ENCODE results near the gene PLEKHG4B.

PLEKHG4B gene

GRCh38 chr5:155651-156410 is 63.9 kb downstream of the PLEKHG4B start:
- no peak overlapping the region for H3K4me3 ChIP-seq (ENCODE audit: low read length)
- H3K4me1 ChIP-seq (ENCODE audit: control insufficient read depth, low read depth, low read length), result no peaks in the 10 kb centered on the region
- H3K27ac ChIP-seq (ENCODE audit: low read length), result no peak overlapping the region
- H3K27me3 ChIP-seq (ENCODE audit: control insufficient read depth, insufficient read depth, low read length), result no peaks in the 10 kb centered on the region
- H3K9me3 ChIP-seq (ENCODE audit: control insufficient read depth, low read depth, low read length), result no peaks in the 10 kb centered on the region
- no peak overlapping the region for H3K9ac ChIP-seq (ENCODE audit: low read length)
- peaks cover 54% of the 10 kb centered on the region for H3K36me3 ChIP-seq (ENCODE audit: control insufficient read depth, low read depth, low read length)

DNA sequence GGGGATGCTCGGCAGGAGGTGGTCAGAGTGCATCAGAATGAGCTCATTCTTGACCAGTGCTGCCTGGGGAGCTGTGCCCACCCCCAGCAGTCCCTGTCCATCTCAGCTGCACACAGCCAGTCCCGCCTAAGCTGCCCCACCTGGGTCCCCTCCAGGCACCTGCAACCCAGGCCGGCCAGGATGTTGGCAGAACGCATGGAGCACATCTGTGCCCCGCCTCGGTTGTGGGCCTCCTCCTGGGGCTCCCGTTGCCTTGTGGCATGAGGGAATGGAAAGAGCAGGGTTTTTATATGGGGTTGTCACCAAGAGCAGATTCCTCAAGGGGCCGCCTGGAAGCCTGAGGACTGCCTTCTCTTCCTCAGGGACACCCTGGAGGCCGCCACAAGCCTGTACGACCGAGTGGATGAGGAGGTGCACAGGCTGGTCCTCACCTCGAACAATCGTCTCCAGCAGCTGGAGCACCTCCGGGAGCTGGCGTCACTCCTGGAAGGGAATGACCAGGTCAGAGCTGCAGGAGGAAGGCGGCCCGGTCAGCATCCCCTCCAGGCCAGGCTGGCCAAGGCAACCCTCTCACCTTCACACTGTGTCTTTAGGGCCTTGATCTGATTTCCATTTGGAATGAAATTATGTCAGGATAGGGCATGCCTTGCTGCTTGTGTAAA is 64.6 kb downstream of the PLEKHG4B start:
- no peak overlapping the region for H3K4me3 ChIP-seq (ENCODE audit: low read length)
- no peak overlapping the region for H3K27ac ChIP-seq (ENCODE audit: low read length)
- H3K27me3 ChIP-seq (ENCODE audit: control insufficient read depth, insufficient read depth, low read length), result no peaks in the 10 kb centered on the region
- peaks cover 59% of the 10 kb centered on the region for H3K36me3 ChIP-seq (ENCODE audit: control insufficient read depth, low read depth, low read length)
- H3K4me1 ChIP-seq (ENCODE audit: control insufficient read depth, low read depth, low read length), result no peaks in the 10 kb centered on the region
- no peaks in the 10 kb centered on the region for H3K9me3 ChIP-seq (ENCODE audit: control insufficient read depth, low read depth, low read length)
- no peak overlapping the region for H3K9ac ChIP-seq (ENCODE audit: low read length)

GRCh38 chr5:157126-157715 is 65.3 kb downstream of the PLEKHG4B start:
- Histone ChIP-seq H3K36me3 (ENCODE audit: control insufficient read depth, low read depth, low read length) (peaks cover 59% of the 10 kb centered on the region), H3K27me3 (ENCODE audit: control insufficient read depth, insufficient read depth, low read length) (no peaks in the 10 kb centered on the region), H3K4me3 (ENCODE audit: low read length) (no peak overlapping the region), H3K9ac (ENCODE audit: low read length) (no peak overlapping the region), H3K4me1 (ENCODE audit: control insufficient read depth, low read depth, low read length) (no peaks in the 10 kb centered on the region), H3K9me3 (ENCODE audit: control insufficient read depth, low read depth, low read length) (no peaks in the 10 kb centered on the region), H3K27ac (ENCODE audit: low read length) (no peak overlapping the region)

DNA sequence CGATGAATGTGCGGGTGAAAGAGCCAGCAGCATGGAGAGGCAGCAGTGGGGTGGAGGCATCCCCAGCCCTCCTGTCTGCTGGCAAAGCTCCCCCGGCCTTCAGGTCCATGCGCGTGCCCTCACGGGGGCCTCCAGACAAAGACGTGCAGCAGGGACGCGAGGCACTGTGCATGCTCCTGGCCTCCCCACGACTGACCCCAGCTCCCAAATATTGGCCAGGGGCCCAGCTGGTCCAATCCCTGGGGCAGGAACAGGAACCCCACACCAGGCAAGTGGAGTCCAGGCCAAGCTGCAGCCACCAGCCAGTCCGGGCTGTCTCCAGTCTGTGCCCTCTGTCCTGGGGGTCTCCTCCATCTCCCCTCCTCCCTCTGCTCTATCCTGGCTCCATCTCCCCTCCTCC is 65.8 kb downstream of the PLEKHG4B start:
- Histone ChIP-seq H3K27ac (ENCODE audit: low read length) (no peak overlapping the region), H3K4me1 (ENCODE audit: control insufficient read depth, low read depth, low read length) (no peaks in the 10 kb centered on the region), H3K27me3 (ENCODE audit: control insufficient read depth, insufficient read depth, low read length) (no peaks in the 10 kb centered on the region), H3K9ac (ENCODE audit: low read length) (no peak overlapping the region), H3K4me3 (ENCODE audit: low read length) (no peak overlapping the region), H3K36me3 (ENCODE audit: control insufficient read depth, low read depth, low read length) (peaks cover 55% of the 10 kb centered on the region), H3K9me3 (ENCODE audit: control insufficient read depth, low read depth, low read length) (no peaks in the 10 kb centered on the region)

- no peaks in the 10 kb centered on the region for H3K9me3 ChIP-seq (ENCODE audit: control insufficient read depth, low read depth, low read length)
- H3K9ac ChIP-seq (ENCODE audit: low read length), result no peak overlapping the region
- H3K27ac ChIP-seq (ENCODE audit: low read length), result no peak overlapping the region
- H3K27me3 ChIP-seq (ENCODE audit: control insufficient read depth, insufficient read depth, low read length), result no peaks in the 10 kb centered on the region
- H3K4me3 ChIP-seq (ENCODE audit: low read length), result no peak overlapping the region
- peaks cover 50% of the 10 kb centered on the region for H3K36me3 ChIP-seq (ENCODE audit: control insufficient read depth, low read depth, low read length)
- no peaks in the 10 kb centered on the region for H3K4me1 ChIP-seq (ENCODE audit: control insufficient read depth, low read depth, low read length)
Measured at GRCh38 chr5:158807-159447, 67.0 kb downstream of the PLEKHG4B start.

GRCh38 chr5:159448-160172 is 67.6 kb downstream of the PLEKHG4B start:
- peaks cover 48% of the 10 kb centered on the region for H3K36me3 ChIP-seq (ENCODE audit: control insufficient read depth, low read depth, low read length)
- no peak overlapping the region for H3K27ac ChIP-seq (ENCODE audit: low read length)
- no peaks in the 10 kb centered on the region for H3K27me3 ChIP-seq (ENCODE audit: control insufficient read depth, insufficient read depth, low read length)
- H3K9me3 ChIP-seq (ENCODE audit: control insufficient read depth, low read depth, low read length), result no peaks in the 10 kb centered on the region
- no peaks in the 10 kb centered on the region for H3K4me1 ChIP-seq (ENCODE audit: control insufficient read depth, low read depth, low read length)
- H3K4me3 ChIP-seq (ENCODE audit: low read length), result no peak overlapping the region
- H3K9ac ChIP-seq (ENCODE audit: low read length), result no peak overlapping the region

GRCh38 chr5:160173-160510 is 68.2 kb downstream of the PLEKHG4B start:
- Histone ChIP-seq H3K9me3 (ENCODE audit: control insufficient read depth, low read depth, low read length) (no peaks in the 10 kb centered on the region), H3K36me3 (ENCODE audit: control insufficient read depth, low read depth, low read length) (peaks cover 43% of the 10 kb centered on the region), H3K27me3 (ENCODE audit: control insufficient read depth, insufficient read depth, low read length) (no peaks in the 10 kb centered on the region), H3K9ac (ENCODE audit: low read length) (no peak overlapping the region), H3K4me1 (ENCODE audit: control insufficient read depth, low read depth, low read length) (no peaks in the 10 kb centered on the region), H3K4me3 (ENCODE audit: low read length) (no peak overlapping the region), H3K27ac (ENCODE audit: low read length) (no peak overlapping the region)

- H3K4me1 ChIP-seq (ENCODE audit: control insufficient read depth, low read depth, low read length), result no peaks in the 10 kb centered on the region
- H3K4me3 ChIP-seq (ENCODE audit: low read length), result no peak overlapping the region
- H3K27me3 ChIP-seq (ENCODE audit: control insufficient read depth, insufficient read depth, low read length), result no peaks in the 10 kb centered on the region
- H3K27ac ChIP-seq (ENCODE audit: low read length), result no peak overlapping the region
- H3K36me3 ChIP-seq (ENCODE audit: control insufficient read depth, low read depth, low read length), result peaks cover 33% of the 10 kb centered on the region
- H3K9ac ChIP-seq (ENCODE audit: low read length), result no peak overlapping the region
- H3K9me3 ChIP-seq (ENCODE audit: control insufficient read depth, low read depth, low read length), result no peaks in the 10 kb centered on the region
Measured at GRCh38 chr5:160921-161802, 69.2 kb downstream of the PLEKHG4B start.

GRCh38 chr5:161803-162110 is 69.8 kb downstream of the PLEKHG4B start:
- H3K4me3 ChIP-seq (ENCODE audit: low read length), result no peak overlapping the region
- H3K9ac ChIP-seq (ENCODE audit: low read length), result no peak overlapping the region
- no peaks in the 10 kb centered on the region for H3K9me3 ChIP-seq (ENCODE audit: control insufficient read depth, low read depth, low read length)
- peaks cover 27% of the 10 kb centered on the region for H3K36me3 ChIP-seq (ENCODE audit: control insufficient read depth, low read depth, low read length)
- H3K4me1 ChIP-seq (ENCODE audit: control insufficient read depth, low read depth, low read length), result no peaks in the 10 kb centered on the region
- no peaks in the 10 kb centered on the region for H3K27me3 ChIP-seq (ENCODE audit: control insufficient read depth, insufficient read depth, low read length)
- H3K27ac ChIP-seq (ENCODE audit: low read length), result no peak overlapping the region

- Histone ChIP-seq H3K27ac (ENCODE audit: low read length) (no peak overlapping the region), H3K36me3 (ENCODE audit: control insufficient read depth, low read depth, low read length) (peaks cover 22% of the 10 kb centered on the region), H3K9me3 (ENCODE audit: control insufficient read depth, low read depth, low read length) (no peaks in the 10 kb centered on the region), H3K9ac (ENCODE audit: low read length) (no peak overlapping the region), H3K4me1 (ENCODE audit: control insufficient read depth, low read depth, low read length) (no peaks in the 10 kb centered on the region), H3K4me3 (ENCODE audit: low read length) (no peak overlapping the region), H3K27me3 (ENCODE audit: control insufficient read depth, insufficient read depth, low read length) (no peaks in the 10 kb centered on the region)
Measured at GRCh38 chr5:162190-162564, 70.2 kb downstream of the PLEKHG4B start.
